RPMI7951 (cell line): ENCODE measurements around the gene PRKCB. TPM values are rescaled to one million over a fixed set of nuclear protein-coding genes. Genes with fewer than 3 reads are reported as not detected.
"Not testable (repeated sequence)": the region's sequence is repeated elsewhere in the genome, so short reads cannot be mapped to it uniquely, and the experiment has no call there.

Source experiments
- DNase-seq: peaks from one replicate; pipeline ENCODE4 v3.0.0-alpha.2; 2012; ENCODE audit warnings: low read depth
- total RNA-seq: library from RNA; depleted of rRNA; stranded (reverse); fragments of >200 nt; shearing (Covaris generic); gene quantifications from 2 replicates; pipeline ENCODE4 v1.2.3, GENCODE V29; 2014

Gene PRKCB
- total RNA-seq, 1 experiment from 2014 or later: not detected

DNA sequence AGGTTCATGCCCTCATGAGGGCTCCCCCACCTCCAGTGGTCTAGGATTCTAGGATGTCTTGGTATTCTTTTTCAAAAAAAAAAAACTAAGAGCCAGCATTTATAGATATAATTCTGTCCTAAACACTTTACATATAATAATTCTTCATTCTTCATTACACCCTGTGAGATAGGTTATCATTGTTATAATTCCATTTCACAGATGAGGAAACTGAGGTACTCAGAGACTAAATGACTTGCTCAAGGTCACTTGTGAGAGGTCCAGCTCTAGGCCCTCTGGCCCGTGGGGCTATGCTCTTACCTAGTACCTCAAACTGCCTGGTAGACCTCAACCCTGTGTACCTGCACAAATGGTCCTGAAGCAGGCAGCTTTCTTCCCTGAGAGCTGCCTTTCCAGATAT, 172.2 kb downstream of the PRKCB start:
- no peak for DNase-seq

DNA sequence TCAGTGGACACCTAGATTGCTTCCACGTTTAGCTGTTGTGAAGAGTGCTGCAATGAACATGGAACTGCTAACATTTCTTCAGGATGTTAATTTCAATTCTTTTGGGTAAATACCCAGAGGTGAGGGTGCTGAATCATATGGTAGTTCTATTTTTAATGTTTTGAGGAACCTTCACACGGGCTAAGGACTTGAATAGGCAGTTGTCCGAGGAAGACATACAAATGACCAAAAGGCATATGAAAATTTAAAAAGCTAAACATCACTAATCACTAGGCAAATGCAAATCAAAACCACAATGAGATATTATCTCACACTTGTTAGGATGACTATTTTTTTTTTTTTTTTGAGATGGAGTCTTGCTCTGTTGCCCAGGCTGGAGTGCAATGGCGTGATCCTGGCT, 173.3 kb downstream of the PRKCB start:
- no peak for DNase-seq

DNA sequence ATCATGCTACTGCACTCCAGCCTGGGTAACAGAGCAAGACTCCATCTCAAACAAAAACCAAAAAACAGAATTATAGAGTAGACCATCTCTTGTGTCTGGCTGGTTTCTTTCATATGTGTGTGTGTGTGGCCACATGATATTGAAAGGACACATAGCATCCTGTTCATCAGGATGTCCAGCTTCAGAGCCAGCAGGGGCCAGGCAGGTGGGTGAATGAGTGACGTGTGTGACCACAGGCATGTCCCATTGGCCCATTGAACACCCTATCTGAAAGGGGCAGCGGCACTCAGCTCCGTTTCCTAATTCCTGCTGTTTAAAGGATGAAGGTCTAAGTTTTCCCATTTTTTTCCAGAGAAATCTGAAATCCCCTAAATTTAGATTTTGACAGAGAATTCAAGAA, 174.2 kb downstream of the PRKCB start:
- DNase-seq: no peak

DNA sequence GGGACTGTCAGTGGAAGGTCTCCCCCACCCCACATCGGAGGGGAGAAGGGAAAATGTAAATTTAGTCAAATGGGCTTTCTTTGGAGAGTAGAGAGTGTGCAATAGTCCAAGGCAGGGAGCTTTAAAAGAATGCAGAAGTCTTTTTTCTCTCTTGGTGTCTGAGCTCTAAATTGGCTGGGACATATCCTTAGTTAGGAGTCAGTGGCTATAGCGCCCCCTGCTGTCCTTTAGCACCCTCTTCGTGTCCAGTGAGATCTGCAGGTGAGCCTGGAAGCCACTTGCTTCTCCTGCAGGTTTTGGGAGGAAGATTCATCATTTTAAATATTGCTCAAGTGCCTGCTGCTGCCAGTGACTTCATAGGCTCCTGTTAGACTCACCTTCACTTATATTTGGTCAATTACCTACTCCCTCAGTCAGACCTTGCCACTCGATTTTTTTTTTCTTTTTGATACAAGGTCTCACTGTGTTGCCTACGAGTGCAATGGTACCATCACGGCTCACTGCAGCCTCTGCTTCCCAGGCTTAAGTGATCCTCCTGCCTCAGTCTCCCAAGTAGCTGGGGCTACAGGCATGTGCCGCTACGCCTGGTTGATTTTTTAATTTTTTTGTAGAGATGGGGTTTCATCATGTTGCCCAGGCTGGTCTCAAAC, 174.8 kb downstream of the PRKCB start:
- DNase-seq: peak; percentile 52

DNA sequence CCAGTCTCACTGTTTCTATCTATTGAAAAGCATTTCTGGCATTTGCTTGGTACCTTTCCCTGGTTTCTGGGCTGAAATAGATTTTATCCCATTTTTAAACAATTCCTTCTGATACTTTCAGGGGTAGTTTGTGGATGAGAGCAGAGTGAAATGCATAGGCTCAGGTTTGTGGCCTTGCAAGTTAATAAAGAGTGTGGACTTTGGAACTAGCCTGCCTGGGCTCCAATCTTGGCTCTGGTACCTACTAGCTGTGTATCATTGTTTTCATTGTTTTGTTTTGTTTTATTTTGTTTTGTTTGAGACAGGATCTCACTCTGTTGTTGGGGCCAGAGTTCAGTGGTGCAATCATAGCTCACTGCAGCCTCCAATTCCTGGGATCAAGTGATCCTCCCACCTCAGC, 175.5 kb downstream of the PRKCB start:
- no peak for DNase-seq

DNA sequence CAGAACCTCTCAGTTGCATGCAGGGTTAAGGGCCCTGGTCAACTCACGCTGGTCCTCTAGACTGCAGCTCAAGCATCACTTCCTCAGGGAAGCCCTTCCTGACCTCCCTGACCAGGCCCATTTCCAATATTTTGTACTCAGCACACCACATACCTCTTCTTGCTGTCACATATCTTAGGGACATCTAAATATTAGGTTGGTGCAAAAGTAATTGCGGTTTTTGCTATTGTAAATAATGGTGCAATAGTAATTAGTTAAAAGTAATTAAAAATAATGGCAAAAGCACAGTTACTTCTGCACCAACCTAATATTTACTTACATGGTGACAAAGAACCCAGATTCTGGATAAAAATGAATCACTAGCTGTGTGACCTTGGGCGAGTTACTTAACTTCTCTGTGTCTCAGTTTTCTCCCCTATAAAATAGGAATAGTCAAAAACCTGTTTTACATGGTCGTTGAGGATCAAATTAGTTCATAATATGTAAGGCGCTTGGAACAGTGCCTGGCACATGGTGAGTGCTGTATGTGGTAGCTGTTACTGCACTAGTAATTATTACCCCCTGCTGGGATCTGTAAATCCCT, 177.4 kb downstream of the PRKCB start:
- no peak for DNase-seq

DNA sequence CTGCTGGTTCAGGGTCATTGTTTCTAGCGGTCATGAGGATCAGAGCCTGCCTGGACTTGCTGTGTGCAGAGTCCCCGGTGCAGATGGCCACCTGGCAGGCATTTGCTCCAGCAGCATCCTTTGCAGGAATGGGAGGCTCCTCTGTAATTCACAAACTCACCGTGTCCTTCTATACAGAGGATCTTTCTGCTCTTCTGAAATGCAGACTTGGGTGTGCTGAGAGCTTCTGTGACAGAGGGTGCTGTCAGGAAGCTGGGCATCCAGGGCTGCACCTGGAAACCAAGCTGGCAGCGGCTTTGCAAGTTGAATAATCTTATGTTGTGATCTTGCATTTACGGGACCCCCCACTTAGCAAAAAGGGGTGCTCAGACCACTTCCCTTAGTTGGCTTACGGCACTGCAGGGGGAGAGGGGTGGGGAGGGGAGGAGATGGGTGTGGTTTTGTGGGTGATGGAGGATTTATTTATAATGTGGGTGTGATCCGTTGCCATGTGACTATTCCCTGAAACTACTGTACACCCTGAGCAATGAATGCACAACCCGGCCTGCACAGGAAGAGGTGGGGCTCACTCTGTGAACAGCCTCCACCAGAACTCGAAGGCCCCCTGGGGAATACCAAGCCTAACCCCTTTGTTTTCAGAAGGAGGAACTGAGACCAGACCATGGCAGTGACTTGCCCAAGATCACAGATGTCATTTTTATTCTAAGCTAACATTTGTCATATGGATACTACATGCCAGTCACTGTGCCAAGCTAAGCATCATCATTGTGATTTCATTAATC, 178.3 kb downstream of the PRKCB start:
- DNase-seq: no peak

DNA sequence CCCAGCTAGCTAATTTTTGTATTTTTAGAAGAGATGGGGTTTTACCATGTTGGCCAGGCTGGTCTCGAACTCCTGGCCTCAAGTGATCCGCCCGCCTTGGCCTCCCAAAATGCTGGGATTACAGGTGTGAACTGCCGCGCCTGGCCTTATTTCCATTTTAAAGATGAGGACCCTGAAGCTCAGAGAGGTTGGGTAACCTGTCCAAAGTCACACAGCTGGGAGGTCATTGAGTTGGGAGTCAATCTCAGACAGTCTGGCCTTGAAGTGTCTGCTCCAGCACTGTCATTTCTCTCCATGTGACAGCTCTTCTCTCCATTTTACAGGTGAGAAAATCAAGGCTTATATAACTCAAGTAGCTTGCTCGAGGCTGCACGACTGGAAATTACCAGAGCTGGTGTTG, 179.2 kb downstream of the PRKCB start:
- not testable (repeated sequence) for DNase-seq

DNA sequence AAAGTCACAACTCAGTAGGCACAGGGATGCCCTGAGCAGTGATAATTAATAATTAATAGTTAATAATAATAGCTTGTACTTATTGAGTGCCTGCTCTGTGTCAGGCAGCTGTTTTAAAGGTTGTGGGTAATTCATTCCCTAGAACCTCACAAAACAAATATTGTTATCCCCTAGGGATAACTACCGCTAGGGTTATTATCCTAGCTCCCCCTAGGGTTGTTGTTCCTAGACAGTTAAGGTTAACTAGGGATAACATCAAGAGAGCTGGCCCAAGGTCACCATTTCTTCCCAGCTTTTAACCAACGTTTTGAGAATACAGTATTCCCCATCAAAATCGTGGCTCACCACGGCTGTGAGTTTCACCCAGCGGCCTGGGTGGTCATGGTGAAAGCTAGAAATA, 180.1 kb downstream of the PRKCB start:
- DNase-seq: no peak

DNA sequence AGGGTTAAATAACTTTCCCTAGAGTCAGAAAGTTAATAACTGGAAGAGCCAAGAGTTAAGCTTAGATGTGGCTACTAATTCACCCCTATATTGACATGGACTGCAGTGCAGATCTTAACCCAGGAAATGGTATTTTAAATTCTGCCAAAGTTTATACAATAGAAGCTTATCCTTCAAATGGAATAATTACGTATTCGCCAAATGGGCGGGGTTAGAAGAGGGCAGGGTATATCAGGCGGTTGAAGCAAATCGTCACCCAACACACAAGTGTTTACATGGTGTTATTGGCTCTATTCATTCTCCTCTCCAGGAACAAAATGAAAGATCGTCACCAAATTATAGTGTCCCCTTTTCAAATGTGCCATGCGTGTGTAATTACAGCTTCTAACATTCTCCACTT, 182.7 kb downstream of the PRKCB start:
- DNase-seq: no peak

DNA sequence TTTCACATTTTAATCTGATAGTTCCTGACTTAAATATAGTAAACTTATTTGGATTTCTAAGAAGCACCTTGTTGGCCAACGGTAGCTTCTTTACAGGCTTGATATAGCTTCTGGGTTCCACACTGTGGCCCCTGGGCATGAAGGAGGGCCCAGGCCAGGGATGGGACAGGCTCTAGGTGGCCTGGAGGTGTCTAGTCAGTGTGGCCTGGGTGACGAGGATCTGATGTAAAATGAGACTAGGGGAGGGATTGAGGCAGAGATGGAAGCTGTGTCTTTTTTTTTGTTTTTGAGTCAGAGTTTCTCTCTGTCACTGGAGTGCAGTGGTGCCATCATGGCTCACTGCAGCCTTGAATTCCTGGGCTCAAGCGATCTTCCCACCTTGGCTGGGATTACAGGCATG, 187.0 kb downstream of the PRKCB start:
- no peak for DNase-seq

DNA sequence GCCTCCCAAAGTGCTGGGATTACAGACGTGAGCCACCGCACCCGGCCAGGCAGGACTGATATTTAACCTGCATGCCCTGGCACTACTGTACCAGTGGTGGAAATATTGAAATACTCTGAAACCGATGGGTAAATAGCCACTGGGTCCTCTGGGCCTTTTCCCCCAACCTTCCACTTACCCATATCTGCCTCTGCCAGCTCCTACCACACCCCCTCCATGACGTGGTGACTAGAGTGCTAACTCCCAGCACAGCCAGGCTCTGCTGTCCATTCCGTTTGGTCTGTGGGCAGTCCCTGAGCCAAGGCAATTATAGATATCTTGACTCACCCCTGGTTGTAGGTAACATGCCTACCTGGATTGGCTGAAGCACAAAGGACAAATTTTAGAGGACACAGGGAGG, 187.8 kb downstream of the PRKCB start:
- no peak for DNase-seq

DNA sequence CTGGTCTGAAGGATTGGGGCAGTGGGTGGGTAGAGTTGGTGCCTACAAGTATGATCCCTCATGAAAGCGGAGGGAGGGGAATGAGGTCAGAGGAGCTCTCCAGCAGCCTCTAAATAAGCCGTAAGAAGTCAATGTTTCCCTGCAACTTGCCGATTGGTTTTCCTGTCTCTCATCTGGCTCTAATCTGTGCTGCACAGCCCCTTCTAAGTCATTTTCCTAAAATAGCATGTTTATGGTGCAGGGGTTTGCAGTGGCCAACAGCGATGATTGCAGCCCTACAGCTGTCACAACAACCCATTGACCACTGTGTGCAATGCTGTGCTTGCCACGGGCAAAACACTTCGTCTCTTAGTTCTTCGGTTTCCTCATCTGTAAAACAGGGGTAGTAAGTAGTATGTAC, 189.2 kb downstream of the PRKCB start:
- DNase-seq: no peak

DNA sequence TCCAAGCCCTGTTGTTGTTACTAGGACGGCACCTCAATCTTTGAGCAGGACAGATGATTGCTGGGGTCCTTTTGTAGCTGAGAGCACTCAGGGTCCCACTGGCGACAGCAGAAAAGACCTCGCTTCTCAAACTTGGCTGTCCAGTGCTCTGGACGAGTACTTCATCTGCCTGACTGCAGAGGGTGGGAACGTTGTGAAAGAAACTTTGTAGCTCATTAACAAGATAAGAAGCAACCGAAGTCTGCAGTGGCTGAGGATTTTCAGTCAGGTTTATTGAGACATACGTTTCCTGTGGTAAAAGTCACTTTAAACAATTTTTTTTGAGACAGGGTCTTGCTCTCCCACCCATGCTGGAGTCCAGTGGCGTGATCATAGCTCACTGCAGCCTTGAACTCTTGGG, 191.7 kb downstream of the PRKCB start:
- no peak for DNase-seq

DNA sequence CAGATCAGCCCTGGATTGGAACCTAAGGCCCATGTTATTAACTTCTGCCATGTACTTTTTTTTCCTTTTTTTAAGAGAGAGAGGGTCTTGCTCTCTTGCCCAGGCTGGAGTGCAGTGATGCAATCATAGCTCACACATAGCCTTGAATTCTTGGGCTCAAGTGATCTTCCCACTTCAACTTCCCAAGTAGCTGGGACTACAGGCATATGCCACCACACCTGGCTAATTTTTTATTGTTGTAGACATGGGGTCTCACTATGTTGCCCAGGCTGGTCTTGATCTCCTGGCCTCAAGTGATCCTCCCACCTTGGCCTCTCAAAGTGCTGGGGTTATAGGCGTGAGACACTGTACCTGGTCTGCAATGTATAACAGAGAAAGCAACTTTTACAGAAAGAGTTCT, 194.1 kb downstream of the PRKCB start:
- not testable (repeated sequence) for DNase-seq

DNA sequence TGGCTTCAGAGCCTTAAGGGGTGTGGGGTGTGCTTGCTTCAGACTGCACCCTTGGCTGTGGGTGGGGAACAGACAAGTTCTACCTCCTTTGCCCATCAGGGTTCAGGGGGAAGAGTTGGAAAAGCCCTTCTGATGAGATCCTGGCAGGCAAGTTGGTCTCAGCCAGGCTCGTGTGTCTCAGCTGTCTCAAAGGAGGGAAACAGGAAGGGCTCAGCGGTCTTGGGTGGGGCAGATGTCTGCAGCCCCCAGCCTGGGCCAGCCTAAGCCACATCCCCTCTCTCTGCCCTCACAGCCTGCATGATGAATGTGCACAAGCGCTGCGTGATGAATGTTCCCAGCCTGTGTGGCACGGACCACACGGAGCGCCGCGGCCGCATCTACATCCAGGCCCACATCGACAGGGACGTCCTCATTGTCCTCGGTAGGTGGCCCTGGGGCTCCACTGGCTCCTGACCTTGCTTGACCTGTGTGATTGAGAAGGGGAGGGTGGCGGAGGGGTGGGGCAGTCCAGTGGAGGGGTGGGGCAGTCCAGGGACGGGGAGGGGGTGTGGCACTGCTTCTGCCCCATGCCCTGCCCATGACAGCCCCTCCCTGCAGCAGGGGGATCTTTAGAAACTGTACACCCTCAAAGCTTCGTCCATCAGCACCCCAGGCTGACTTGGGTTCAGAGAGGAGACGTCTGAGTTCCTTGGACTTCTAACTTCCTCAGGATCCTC, 199.5 kb downstream of the PRKCB start:
- no peak for DNase-seq

DNA sequence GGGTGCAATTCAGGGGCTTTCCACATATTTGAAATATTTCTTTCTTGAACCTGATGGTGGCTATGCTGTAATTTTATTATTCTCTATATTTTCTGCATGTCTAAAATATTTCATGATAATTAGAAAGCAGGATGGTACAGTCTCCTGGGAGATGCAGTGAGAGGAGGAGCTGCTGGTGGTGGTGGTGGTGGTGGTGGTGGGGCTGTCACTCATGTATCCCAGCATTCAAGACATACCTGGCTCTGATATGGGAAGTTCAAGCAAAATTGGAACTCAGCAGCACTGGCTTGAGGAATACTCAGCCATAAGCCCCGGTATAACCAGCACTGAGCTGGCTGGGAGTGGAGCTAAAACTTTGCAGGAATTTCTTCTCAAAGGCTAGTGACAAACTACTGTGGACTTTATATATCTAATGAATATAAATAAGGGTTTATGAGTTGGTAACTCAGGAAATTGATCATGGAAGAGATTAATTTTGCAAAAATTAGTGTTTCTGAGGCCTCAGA, 200.3 kb downstream of the PRKCB start:
- no peak for DNase-seq

DNA sequence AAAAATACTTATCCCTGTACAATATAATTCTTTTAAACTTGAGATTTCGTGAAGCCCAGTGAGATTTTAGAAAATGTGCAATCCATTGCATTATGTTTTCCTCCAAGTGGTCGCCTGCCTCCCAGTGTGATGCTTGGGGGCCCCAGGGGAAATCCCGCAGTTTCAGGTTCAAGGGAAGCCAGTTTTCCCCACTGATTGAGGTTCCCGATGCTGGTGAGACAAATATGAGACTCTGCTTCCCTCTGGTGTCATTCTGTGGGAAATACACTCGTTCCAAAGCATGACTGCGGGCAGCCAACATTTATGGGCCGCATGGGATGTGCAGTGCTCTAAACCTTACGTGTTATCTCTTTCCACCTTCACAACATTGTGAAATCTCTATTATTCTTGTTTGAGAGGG, 200.8 kb downstream of the PRKCB start:
- DNase-seq: peak; percentile 35

DNA sequence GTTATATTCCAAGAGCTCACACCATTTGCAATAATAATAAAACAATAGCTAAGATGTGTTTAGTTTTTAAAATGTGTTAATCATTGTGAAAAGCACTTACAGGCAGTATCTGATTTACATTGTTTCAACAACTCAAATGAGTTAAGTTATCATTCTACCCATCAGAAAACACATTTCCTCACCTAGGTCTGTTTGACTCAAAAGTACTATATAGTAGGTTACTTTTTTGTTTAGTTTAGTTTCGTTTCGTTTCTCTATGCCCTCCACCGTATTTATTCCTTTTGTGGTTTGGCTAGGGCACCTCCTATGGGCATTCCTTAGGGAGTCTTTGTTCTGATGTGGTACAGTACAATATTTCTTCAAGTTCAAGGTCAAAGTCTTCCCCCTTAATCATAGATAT, 201.6 kb downstream of the PRKCB start:
- DNase-seq: peak; percentile 3

DNA sequence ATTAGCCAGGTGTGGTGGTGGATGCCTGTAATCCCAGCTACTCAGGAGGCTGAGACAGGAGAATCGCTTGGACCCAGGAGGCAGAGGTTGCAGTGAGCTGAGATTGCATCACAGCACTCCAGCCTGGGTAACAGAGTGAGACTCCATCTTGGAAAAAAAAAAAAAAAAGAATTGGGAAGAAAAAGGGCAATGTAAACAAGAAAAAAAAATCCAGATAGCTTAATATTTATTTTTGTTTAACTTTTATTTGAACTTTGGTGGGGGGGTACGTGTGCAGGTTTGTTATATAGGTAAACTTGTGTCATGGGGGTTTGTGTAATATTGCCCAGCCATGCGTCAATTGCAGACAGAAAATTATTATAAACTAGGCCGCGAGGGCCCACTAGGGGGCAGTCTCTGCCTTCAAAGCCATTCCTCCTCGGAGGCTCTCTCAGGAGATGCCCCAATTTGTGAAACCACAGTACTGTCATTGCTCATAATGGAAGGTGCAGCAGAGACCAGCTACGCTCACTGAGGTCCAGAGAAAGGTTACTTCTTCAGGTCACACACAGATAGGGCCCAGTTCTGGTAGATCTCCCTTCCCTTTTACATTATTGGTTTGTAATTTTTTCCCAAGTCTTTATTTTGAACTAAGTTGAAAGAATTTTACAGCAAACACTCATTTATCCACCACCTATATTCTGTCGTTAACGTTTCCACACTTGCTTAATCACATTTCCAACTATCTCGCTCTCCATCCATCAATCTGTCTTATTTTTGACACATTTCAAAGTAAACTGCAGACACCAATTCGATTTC, 206.2 kb downstream of the PRKCB start:
- DNase-seq: peak; percentile 50

DNA sequence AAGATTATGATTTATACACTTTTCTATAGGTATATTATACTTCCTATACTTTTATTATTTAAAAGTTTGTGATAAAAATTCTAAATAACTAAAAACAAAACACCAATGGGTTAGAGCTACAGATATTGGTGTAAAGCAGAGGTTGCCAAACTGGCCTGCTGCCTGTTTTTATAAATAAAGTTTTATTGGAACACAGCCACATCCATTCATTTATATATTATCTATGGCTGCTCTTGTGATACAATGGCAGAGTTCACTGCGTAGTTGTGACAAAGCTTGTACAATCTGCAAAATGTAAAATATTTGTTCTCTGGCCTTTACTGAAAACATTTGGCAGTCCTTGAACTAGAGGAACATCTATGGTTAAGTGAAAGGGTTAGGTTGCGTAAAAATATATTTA, 208.7 kb downstream of the PRKCB start:
- no peak for DNase-seq

DNA sequence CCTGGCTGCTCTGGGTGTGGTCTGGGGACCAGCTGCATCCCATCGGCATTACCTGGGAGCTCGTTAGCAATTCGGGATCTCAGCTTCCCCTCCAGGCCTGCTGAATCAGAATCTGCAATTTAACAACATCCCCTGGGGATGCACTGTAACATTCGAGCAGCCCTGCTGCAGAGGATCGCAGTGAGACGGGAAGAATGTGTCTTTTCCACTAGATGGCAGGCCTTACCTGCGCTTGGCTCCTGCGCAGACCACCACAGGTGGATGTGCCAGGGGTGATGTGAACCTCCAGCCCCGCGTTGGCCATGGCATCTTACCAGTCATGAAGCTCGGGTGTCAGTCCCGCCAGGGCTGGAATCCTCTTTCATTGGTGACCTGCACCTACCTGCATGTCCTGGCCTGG, 209.9 kb downstream of the PRKCB start:
- DNase-seq: no peak
